IPS-NIHi7 (cell line): ENCODE measurements around the gene CADM1.

Experiments
- DNase-seq: peaks from one replicate; pipeline ENCODE4 v3.0.0; 2012; ENCODE audit warnings: mixed read lengths; ENCODE audit errors: extremely low spot score

The CADM1 gene

DNA sequence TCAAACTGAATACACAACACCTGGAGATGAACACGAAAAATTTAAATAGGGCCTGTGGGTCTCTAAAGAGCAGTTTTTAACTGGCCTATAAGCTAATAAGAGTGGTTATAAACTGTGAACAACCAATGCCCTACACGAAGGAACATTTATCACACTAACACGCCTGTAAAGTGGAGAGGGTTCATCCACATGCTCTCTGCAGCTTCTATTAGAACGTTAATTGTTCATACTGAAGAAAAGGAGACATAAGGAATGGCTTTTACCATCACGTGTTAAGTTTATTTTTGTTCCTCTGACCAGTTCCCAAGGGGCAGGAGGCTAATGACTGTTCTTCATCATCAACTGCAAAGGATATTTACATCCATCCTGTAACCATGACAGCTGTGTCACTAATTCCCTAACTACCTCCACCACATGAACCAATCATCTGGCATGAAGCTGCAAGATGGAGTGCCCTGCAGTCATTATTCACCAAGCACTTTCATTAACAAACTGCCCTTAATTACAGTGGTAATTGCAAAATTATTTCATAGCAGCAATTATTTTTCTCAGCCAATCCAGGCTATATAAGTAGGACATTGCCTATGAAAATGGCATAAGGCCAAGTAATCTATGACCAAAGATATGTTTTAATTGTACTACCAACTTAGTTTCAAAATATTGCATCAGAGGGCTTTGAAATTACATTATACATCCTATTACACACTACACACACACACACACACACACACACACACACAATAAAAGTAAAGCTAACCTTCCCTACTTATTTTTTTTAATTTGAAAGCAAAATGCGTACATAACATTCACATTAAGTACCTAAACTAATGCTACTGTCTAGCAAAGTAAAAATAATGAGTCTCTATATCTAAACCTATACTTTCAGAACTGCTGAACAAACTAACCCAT, 186.7 kb downstream of the CADM1 start:
- no peak for DNase-seq

DNA sequence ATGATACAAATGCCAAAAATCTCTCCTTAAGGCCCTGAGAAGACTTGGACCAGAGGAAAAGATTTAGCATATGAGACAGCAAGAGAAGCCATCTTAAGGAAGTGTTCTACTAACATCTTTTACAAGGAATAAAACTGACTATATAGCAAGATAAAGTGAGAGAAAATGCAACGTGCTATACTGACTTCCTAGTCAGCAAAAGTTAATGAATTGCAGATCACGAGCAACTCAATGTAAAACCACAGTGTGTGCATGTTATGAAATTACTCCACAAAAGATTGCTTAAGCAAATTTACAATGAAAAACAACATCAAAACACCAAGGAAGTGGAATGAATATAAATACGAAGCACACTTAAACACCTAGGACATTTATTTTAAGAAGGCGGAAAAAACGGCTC, 187.5 kb downstream of the CADM1 start:
- no peak for DNase-seq

DNA sequence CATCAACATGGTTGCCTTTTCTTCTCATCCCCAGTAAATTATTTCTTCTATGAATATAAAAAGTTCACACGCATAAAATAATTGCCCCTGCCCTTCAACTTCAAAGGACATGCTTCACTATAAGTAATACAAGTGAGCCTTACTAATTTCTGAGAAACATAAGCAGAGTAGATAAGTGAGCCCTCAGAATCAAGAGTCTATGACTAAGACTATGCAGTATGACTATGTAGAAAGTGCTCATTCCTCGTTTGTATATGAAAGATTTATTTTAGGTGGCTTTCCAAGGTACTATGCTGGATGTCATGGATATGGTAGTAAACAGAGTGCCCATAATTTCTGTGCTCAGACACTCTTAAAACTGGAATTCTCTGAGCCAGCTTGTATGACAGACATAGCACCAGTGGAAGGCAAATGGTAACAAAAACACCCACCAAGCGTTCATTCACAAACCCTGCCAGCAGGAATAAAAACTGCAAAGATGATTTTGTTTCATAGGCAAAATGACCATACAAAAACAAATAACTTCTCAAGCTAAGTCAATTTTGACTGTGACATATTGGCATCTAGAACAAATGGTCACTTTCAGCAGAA, 189.8 kb downstream of the CADM1 start:
- DNase-seq = no peak

DNA sequence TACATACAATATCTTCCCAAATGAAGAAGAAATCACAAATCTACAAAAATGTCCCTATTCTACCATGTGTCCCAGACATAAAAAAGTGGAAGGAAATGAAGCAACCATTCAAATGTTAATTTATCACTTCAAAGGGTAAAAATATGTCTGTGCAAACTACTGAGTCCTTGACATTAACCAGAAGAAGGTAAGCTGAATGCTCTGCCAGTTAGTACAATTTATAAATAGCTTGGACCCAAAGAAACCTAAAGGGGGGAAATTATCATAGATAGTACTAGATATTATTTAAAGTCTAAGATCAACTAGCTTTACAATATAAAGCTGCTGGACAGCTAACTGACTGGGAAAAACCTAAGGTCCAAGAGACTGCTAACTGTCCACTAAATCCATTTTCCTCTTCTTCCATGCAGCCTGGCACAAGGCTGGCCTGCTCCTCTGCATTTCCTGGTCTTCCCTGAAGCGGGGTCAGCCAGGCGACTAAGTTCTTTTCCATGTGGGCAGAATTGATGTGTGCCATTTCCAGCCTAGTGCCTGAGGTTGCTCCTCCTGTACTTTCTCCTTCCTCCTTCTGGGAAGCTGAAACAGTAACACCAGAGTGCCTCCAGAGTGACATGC, 190.9 kb downstream of the CADM1 start:
- DNase-seq = no peak

DNA sequence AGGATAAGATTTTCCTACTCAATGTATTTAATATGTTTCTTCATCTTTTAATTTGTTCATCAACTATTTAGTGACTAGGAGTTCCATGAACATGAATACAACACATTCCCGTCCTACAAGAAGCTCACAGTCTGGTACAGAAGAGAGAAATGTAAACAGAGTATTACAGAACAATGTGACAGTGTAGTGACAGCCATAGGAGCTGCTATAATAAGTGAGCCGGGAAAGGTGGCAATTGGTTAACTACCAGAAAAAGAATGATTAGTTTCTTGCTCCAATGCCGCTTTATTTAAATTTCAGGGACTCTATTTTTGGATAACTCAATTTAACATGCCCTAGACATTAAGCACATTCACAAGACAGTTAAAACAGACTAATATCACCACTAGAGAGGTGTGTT, 192.3 kb downstream of the CADM1 start:
- no peak for DNase-seq

DNA sequence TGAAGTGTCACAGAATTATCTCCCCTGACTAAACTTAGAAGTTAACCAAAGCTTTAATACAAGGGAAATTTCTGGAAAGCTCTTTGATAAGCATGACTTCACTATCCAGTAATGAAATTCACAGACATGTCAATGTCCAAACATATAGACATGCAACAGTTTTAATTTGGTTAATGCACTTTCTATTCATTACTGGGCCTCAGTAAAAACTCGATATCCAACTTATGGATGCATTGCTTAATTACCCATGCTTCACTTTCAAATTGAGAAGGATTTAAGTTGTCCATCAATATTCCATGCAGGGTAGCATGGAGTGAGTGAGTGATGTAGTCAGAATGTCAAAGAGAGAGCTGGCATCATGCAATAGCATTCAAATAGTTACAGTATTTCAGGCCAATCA, 197.5 kb downstream of the CADM1 start:
- no peak for DNase-seq

DNA sequence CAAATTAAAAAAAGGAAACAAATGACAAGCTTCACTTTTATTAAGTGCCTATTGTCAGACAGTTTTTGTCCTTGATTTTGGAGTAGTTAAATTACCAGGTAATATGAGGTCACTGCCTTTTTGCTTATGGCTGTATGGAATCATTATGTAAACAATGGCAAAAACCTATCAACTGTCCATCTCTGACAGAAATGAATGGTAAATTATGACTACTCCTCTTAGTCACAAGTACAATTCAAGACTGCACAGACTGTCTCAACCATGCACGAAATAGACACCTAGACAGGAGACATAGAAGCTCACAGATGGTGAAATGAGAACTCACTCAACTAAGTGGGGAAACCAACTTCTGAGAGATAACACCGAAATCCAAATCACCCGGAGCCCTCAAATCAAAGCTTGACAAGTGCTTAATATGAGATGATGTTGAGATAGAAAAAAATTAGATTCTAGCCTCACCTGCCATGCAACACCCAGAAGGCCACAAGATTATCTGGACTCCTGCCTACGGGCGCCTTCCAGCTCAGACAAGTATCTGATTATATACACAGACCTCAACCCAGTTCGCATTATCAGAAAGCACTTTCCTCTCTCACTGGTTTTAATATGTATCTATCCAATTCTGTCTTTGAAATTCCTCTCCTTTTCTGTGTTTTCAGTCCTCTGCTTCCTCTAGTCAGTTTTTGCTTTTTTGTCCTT, 199.3 kb downstream of the CADM1 start:
- DNase-seq = no peak

DNA sequence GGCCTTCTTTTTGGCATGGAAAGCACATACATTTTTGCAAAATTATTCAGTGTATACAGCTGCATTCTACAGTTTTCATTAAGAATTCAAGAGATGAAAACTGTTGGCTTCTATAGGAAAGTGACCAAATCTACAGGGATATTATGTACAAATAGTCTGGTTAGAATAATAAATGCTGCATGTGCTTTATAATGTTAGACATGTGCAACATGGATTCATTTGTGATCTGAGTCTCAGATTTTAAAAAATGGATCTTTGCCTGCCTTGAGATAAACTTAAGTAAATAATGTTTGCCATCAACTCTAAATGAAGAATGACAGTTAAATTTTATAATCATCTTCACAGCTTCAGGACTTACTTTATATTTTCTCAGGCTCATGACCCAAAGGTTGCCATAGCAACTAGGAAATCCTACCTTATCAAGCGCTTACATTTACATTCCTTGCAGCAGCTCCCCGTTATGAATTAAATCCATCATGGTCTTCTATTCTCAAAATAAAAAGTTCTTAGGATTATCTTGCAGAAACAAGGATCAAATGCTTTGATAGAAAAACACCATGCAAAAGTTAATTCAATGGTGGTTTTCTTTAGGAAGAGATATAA, 200.2 kb downstream of the CADM1 start:
- no peak for DNase-seq

DNA sequence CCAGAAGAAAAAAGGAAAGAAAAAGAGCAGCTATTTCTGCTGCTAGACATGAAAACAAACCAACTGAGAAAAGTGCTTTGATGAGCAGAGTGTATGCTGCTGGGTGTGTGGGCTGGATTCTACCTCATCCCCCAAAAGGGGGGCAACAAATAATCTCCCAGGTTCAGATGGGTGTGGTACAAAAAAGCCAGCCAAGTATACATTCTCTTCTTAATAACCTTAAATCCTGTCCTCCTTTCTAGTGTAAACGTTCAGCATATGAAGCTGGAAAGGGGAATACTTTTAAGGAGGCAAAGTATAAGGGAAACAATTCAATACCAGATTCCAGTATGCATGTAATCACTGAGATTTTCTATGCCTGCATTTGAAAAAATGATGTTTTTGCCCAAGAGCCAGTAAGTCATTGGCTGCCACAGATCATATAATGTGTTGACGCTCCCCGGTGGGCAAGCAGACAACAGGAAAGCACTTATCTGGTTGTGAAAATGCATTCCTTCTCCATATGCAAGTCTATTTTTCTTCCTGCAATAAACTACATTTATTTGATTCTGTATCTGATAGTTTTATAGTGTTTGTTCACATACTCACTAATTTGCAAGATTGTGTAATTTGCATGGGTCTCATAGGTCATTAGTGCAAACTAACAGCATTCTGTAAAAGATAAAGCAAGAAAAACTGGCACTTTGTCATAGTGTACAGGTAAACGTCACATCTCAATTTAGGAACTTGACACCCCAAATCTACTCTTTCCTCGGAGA, 201.1 kb downstream of the CADM1 start:
- DNase-seq = no peak

DNA sequence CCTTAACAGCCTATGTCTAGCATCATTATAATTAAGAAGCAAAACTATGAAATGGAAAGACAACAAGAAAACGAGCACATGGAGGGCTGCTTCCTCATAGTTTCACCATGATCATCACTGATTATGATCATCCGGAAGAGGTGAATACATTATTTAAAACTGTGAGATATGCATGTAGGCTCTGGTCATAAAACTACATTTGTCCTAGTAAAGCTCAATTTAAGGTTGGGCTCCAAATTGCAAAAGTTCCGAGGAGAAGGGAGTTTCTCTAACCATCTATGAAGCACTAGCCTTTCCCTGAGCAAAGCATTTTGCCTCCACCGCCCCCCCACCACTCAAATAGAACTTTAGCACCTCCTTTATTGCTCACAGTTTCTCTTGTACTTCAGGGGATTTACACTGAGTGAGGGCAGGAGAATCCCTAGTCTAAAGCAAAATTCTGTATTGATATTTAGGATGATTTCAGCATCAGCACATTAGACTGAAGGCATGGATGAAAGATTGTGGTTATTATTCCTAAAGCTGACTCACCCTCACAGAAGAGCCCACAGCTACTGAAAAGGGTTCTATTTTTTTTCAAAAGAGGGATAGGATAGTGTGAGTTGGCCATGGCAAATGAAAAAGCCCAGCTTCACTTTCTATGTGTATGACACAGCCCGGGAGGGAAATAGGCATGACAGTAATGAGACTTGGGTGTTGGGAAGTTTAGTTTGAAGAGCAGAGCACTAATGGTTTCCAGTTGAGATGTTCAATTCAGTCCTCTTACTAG, 203.4 kb downstream of the CADM1 start:
- no peak for DNase-seq

DNA sequence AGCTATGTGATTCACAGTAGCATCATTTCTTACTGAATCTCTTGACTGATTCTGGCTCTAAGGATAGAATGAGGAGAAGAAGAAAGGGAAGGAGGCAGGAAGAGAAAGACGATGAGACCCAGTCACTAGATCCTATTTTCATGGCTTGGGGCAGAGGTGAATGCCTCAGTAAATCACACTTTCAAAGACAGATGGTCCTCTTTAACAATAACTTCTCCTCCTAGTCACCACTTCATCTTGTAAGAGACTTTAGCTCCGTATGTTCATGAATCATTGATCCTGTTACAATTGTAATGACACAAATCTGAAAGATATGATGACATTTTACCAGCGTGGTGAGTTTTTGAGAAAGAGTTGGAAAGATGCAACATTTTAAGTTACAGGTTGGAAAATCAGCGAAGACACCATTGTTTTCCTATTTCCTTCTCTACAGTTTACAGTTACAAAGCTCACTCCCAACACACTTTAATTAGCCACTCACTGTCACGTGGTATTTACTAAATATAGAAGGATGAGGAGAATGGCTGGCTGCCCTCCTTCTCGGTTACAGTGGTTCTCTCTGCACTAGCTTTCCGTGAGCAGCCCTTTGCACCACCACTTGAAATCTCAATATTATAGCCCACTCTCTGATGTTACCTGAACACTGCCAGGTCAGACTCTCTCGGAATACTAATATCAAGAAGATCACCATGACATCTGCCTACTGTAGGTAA, 205.8 kb downstream of the CADM1 start:
- no peak for DNase-seq

DNA sequence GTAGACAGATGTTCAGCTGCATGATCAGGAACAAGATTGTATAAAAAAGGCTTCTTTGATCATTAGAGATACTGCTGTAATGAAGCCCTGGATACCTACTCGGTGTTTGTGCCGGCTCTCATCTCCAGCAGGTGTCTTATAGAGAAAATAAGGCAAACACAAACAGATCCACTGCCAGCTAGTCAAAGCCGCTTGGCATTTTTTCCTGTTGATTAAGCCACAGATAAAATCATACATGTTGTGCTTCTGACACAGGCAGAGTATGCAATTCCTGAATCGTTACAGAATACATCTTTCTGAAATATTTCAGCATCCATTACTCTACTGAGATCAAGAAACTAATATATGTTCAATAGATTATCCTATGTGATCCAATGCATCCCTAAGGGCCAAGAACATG, 206.9 kb downstream of the CADM1 start:
- no peak for DNase-seq

DNA sequence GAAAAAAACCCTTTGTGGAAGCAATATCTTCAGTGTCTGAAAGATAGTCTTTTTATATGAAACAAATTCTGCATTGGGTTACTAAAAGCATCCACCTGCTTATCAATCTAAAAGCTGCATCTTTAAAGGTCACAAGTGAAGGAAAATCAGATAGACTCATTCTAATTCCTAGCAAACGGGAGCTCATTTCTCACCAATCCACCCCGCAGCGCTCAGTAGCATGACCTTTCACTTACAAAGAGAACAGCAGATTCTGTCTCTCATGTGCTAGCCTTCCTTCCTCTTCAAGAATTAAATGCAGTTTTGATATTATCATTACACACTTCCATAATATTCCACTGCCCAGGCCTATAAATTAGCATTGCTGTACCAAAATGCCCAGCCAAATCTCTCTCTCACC, 212.9 kb downstream of the CADM1 start:
- DNase-seq = no peak

DNA sequence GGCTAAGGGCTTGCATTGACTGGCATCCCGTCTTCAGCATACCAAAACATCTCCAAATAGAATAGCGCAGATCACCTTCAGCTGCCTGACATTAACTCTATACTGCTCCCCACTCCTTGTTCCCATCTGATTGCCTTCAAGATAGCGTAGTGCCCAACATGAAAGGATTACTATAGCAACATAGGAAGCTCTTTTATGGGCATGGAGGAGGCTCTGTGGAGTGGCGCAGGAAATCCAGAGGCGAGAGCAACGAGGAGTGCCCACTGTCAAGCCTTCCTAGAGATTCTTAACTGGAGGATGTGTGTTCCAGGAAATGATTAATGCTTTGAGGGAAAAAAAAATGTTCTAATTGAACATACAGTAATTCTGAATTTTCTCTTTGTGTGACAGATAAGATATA, 213.3 kb downstream of the CADM1 start:
- no peak for DNase-seq

DNA sequence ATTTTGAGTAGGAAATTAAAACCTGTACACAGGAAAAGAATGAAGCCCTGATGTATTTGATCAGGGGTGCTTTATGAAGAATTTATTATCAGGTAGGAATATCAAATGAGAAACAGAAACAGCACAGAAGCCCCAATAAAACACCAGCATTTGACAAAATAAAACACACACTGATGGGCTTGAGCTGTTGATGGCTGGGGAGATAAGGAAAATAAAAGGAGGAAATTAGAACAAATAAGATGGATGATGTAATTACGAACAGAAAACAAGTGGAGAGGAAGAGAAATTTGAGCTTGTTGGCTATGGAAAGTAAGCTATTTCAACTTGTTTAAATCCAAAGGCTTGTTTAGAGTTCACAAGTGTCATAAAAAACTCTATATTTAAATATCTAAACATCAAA, 213.7 kb downstream of the CADM1 start:
- no peak for DNase-seq

DNA sequence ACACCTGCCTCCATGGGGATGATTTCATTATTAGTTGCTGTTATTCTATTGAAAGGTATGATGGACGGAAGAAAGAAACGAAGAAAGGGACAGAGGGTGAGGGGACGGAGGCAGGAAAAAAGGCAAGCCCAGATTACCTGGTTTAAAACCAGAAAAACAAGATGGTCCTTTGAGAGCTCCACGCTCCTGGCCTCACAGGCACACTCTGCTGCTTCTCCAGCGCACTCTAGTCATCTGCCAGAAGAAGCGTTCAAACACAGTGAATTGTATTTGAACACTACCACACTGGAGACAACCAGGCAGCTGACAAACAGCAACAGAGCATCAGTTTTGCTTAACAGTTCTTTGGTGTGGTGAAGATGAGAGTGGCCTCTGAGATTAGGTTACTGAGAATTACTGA, 216.9 kb downstream of the CADM1 start:
- no peak for DNase-seq

DNA sequence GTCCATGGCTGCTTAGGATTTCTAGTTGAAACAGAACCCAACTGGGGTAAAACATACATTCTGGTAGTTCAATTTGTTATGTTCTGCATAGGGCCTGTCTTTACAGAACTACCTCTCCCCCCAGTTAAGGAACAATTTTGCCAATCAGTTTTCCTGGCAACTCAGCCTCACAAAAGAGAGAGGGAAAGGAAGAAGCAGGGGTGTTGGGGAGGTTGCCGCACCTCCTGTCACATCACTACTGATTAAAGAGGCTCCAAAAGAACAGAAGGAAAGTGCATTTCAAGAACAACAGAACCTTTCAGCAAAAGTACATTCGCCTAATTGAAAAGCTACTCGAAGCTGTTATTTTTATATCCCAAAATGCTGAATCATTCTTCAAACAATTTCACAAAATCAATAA, 217.6 kb downstream of the CADM1 start:
- DNase-seq = no peak

DNA sequence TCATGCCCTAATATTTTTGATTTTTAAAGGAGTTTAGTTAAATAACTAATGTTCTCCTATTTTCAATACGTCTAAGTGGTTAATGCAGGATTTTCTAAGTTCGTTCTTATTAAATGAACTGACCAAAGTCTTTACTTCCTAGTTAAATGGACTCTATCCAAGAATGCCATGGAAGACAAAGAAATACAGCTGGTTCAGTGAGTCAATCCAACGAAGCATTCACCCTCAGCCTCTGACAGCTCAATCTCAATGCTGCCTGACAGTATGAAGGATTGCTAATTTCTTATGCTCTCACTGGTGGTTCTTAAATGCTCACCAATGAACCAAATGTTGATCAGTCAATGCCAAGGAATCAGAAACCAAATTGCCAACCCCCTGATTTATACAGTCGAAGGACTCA, 219.4 kb downstream of the CADM1 start:
- no peak for DNase-seq

DNA sequence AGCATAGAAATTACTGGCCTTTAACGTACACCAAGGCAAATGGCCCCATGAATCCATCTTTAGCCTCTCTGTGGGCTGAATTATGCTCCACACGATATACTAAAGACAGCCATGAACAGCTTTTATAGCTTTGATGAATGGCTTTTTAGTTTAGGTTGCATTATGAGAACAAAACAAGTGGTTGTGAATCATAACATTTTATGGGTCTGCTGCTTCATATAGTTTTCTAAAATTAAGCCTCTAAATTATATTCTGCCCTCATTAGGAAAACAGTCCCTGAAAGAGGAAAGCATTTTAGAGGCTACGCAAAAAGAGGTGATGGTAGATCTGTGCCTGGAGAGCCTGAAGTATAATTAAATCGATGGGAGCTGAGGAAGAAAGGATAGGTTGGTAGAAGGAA, 221.3 kb downstream of the CADM1 start:
- DNase-seq = no peak

DNA sequence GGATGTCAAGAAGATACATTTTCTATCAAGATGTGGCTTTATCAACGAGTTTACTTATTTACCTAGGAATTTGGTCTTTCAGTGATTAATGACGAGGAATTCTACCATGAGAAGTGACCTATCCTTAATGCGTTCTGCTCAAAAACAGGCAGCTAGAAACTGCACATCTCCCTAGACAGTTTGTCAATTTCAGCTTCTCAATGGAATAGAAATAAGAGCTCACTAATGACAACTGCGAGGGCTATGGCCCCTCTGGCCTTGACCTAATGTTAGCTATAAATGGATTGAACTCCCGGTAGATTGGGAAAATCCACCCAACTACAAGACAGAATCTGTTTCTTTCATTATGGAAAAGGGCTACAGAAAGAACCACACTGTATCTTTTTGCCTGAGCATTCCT, 223.4 kb downstream of the CADM1 start:
- DNase-seq = no peak
